Loucy (cell line): ENCODE data around the gene FOXC1.

ENCODE experiments used
- H2AFZ ChIP-seq: fragments of 200-600 bp; sonication (generic); 2 replicates; pipeline ENCODE4 v1.6.0; 2016; ENCODE audit warnings: antibody characterized with exemption, mild to moderate bottlenecking, low read length, moderate library complexity
- H3F3A ChIP-seq: fragments of 200-600 bp; 2 replicates; pipeline ENCODE4 v1.6.0; 2016; ENCODE audit warnings: antibody characterized with exemption, low read depth, mild to moderate bottlenecking
- H3K27me3 ChIP-seq: fragments of 200-600 bp; sonication (generic); 2 replicates; pipeline ENCODE4 v1.6.1; 2014; ENCODE audit warnings: low read length, mild to moderate bottlenecking; ENCODE audit not compliant: insufficient read depth, poor library complexity, severe bottlenecking
- H3K36me3 ChIP-seq: fragments of 200-600 bp; sonication (generic); 2 replicates; pipeline ENCODE4 v1.6.1; 2016; ENCODE audit warnings: low read length; ENCODE audit not compliant: insufficient read depth
- H3K4me1 ChIP-seq: fragments of 200-600 bp; sonication (generic); 2 replicates; pipeline ENCODE4 v1.5.1; 2014; ENCODE audit warnings: low read length, mild to moderate bottlenecking; ENCODE audit not compliant: insufficient read depth, poor library complexity, severe bottlenecking
- H3K4me2 ChIP-seq: fragments of 200-600 bp; sonication (generic); 2 replicates; pipeline ENCODE4 v1.6.0; 2014; ENCODE audit warnings: antibody characterized with exemption, low read length, low read depth, mild to moderate bottlenecking; ENCODE audit not compliant: poor library complexity, severe bottlenecking
- H3K4me3 ChIP-seq: fragments of 200-600 bp; sonication (generic); 2 replicates; pipeline ENCODE4 v1.5.1; 2014; ENCODE audit warnings: low read length, mild to moderate bottlenecking, mixed read lengths; ENCODE audit not compliant: poor library complexity, severe bottlenecking
- H3K79me2 ChIP-seq: fragments of 200-600 bp; sonication (generic); 2 replicates; pipeline ENCODE4 v1.6.1; 2014; ENCODE audit warnings: low read length; ENCODE audit not compliant: insufficient read depth
- H3K9ac ChIP-seq: fragments of 200-600 bp; sonication (generic); 2 replicates; pipeline ENCODE4 v1.6.0; 2014; ENCODE audit warnings: mild to moderate bottlenecking, low read depth, low read length, moderate library complexity; ENCODE audit not compliant: poor library complexity, severe bottlenecking
- H3K9me2 ChIP-seq: fragments of 200-600 bp; sonication (generic); replicated peaks from 2 replicates; pipeline ENCODE4 v1.6.1; 2016; ENCODE audit warnings: low read depth, low read length, mixed read lengths
- H3K9me3 ChIP-seq: fragments of 200-600 bp; sonication (generic); 2 replicates; pipeline ENCODE4 v1.6.1; 2014; ENCODE audit warnings: mild to moderate bottlenecking, antibody characterized with exemption, low read length, low read depth; ENCODE audit not compliant: insufficient read depth
- H4K20me1 ChIP-seq: fragments of 200-600 bp; sonication (generic); 2 replicates; pipeline ENCODE4 v1.6.0; 2014; ENCODE audit warnings: antibody characterized with exemption, low read length, mild to moderate bottlenecking; ENCODE audit not compliant: insufficient read depth, poor library complexity, severe bottlenecking
- CTCF ChIP-seq: fragments of 200-600 bp; sonication (generic); conservative IDR thresholded peaks from 2 replicates; pipeline ENCODE4 v1.5.1; 2014; ENCODE audit warnings: mild to moderate bottlenecking, antibody characterized with exemption, low read length
- EZH2phosphoT487 ChIP-seq: fragments of 200-600 bp; IDR thresholded peaks from 2 replicates; pipeline ENCODE4 v1.6.1; 2018; ENCODE audit warnings: antibody characterized with exemption, mild to moderate bottlenecking, moderate library complexity, borderline replicate concordance

Gene FOXC1

GRCh38 chr6:1586256-1586655, 23.5 kb upstream of the FOXC1 start:
- H3K4me2 ChIP-seq: no peak overlapping the region
- TF ChIP-seq CTCF (no peak), EZH2phosphoT487 (no peak)
- no peak overlapping the region for H2AFZ ChIP-seq

DNA sequence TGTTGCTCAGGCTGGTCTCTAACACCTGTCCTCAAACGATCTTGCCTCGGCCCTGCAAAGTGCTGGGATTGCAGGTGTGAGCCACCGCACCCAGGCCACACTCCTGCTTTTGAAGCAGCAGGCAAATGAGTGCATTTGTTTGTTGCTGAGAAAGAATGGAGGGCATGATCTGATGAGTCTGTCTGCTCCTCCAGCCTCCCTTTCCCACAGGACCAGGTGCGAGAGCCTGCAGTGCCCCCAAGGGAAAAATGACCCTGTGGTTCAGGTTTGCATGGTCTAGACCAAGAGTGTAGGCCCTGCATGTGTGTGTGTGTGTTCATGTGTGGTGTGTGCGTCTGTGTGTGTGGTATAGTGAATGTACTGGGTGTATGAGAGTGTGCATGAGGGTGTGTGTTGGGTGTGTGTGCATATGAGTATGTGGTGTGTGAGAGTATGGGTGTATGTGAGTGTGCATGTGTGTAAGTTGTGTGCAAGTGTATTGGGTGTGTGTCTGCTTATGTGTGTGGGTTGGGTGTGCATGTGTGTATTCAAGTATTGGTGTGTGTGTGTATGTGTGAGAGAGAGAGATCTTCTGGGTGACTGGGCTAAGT, 22.8 kb upstream of the FOXC1 start:
- TF ChIP-seq CTCF (no peak), EZH2phosphoT487 (no peak)
- no peaks in the 10 kb centered on the region for H3F3A ChIP-seq
- no peaks in the 10 kb centered on the region for H3K9me2 ChIP-seq
- H3K79me2 ChIP-seq: no peaks in the 10 kb centered on the region
- no peak overlapping the region for H2AFZ ChIP-seq
- peaks cover 3% of the 10 kb centered on the region for H3K4me1 ChIP-seq
- H3K36me3 ChIP-seq: no peaks in the 10 kb centered on the region
- no peaks in the 10 kb centered on the region for H3K27me3 ChIP-seq
- H4K20me1 ChIP-seq: no peaks in the 10 kb centered on the region
- H3K9ac ChIP-seq: no peak overlapping the region
- no peaks in the 10 kb centered on the region for H3K9me3 ChIP-seq
- H3K4me2 ChIP-seq: no peak overlapping the region
- no peak overlapping the region for H3K4me3 ChIP-seq

More at GRCh38 chr6:1586256-1586655, 23.5 kb upstream of the FOXC1 start:
- no peaks in the 10 kb centered on the region for H4K20me1 ChIP-seq
- H3F3A ChIP-seq: no peaks in the 10 kb centered on the region
- H3K9ac ChIP-seq: no peak overlapping the region
- no peaks in the 10 kb centered on the region for H3K4me1 ChIP-seq
- no peaks in the 10 kb centered on the region for H3K36me3 ChIP-seq
- no peaks in the 10 kb centered on the region for H3K79me2 ChIP-seq
- H3K4me3 ChIP-seq: no peak overlapping the region
- H3K9me3 ChIP-seq: no peaks in the 10 kb centered on the region
- no peaks in the 10 kb centered on the region for H3K27me3 ChIP-seq
- H3K9me2 ChIP-seq: no peaks in the 10 kb centered on the region

DNA sequence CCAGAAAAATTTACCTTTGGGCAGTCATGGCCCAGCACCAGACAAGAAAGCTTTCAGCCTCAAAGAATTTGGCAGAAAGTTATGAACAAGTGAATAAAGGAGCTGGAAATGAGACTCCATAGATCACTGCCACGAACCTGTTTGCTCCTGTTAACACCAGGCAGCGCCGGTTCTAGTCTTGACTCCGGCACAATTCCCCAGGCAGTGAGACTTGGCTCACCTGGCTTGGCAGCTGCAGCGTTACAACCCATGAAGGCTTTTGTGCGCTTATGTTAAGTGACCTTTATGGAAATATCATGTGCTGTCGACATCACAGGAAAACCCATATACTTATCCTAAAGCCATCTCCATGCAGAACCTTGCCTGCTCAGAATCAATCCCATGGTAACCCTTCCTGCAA, 22.2 kb upstream of the FOXC1 start:
- Histone ChIP-seq H3K9ac (no peak overlapping the region), H3K27me3 (no peaks in the 10 kb centered on the region), H4K20me1 (no peaks in the 10 kb centered on the region), H3K4me3 (no peak overlapping the region), H3K4me1 (peaks cover 3% of the 10 kb centered on the region), H3K4me2 (no peak overlapping the region), H3K79me2 (no peaks in the 10 kb centered on the region), H3K9me2 (no peaks in the 10 kb centered on the region), H3K9me3 (no peaks in the 10 kb centered on the region), H2AFZ (no peak overlapping the region), H3F3A (no peaks in the 10 kb centered on the region), H3K36me3 (no peaks in the 10 kb centered on the region)
- TF ChIP-seq EZH2phosphoT487 (no peak), CTCF (no peak)
